ENCODE data around the gene LSP1.
"Not testable (repeated sequence)": the region's sequence is repeated elsewhere in the genome, so short reads cannot be mapped to it uniquely, and the experiment has no call there.

Gene LSP1

GRCh38 chr11:1866776-1867175 is 13.9 kb downstream of the LSP1 start:
- no peak for DNase-seq

- no peak for DNase-seq
These were observed 14.5 kb downstream of the LSP1 start for GRCh38 chr11:1867381-1867780.

GRCh38 chr11:1868056-1868635 is 15.3 kb downstream of the LSP1 start:
- DNase-seq, result no peak

GRCh38 chr11:1868636-1869291 is 15.9 kb downstream of the LSP1 start:
- DNase-seq, result no peak

- DNase-seq, result no peak
These were observed 16.8 kb downstream of the LSP1 start for GRCh38 chr11:1869427-1870325.

- DNase-seq, result no peak
These were observed 17.4 kb downstream of the LSP1 start for GRCh38 chr11:1870326-1870696.

GRCh38 chr11:1870721-1871466 is 18.0 kb downstream of the LSP1 start:
- DNase-seq, result no peak

GRCh38 chr11:1871531-1871930 is 18.6 kb downstream of the LSP1 start:
- no peak for DNase-seq

- DNase-seq, result no peak
These were observed 19.5 kb downstream of the LSP1 start for GRCh38 chr11:1872267-1872985.

GRCh38 chr11:1873048-1873812 is 20.3 kb downstream of the LSP1 start:
- DNase-seq, result no peak

GRCh38 chr11:1873813-1874150 is 20.9 kb downstream of the LSP1 start:
- not testable (repeated sequence) for DNase-seq

GRCh38 chr11:1874441-1875092 is 21.7 kb downstream of the LSP1 start:
- DNase-seq, result not testable (repeated sequence)

GRCh38 chr11:1875093-1875850 is 22.4 kb downstream of the LSP1 start:
- no peak for DNase-seq

- DNase-seq, result not testable (repeated sequence)
These were observed 23.0 kb downstream of the LSP1 start for GRCh38 chr11:1875851-1876301.

- no peak for DNase-seq
These were observed 23.6 kb downstream of the LSP1 start for GRCh38 chr11:1876361-1877063.

- no peak for DNase-seq
These were observed 24.6 kb downstream of the LSP1 start for GRCh38 chr11:1877211-1878136.

GRCh38 chr11:1878137-1879031 is 25.5 kb downstream of the LSP1 start:
- DNase-seq, result no peak

Data from NCI-H446 (cell line).